Nephron (organoid): ENCODE results near the gene GSN.

ENCODE experiments used
- H3K27ac Mint-ChIP-seq, 3 experiments: 2 replicates each; pipeline ENCODE4 v1.8.0; 2020; ENCODE audit warnings: mixed read lengths in 3 of 3, mild to moderate bottlenecking in 2 of 3, moderate library complexity in 1 of 3
- H3K27me3 Mint-ChIP-seq: 2 replicates; pipeline ENCODE4 v1.8.0; 2021; ENCODE audit warnings: low read depth, mild to moderate bottlenecking, moderate library complexity, mixed read lengths
- H3K36me3 Mint-ChIP-seq: 2 replicates; pipeline ENCODE4 v1.8.0; 2020; ENCODE audit warnings: low read depth, mixed read lengths
- H3K4me1 Mint-ChIP-seq: 2 replicates; pipeline ENCODE4 v1.8.0; 2020; ENCODE audit warnings: mixed read lengths
- H3K4me3 Mint-ChIP-seq, 3 experiments: 2 replicates each; pipeline ENCODE4 v1.8.0; 2020; ENCODE audit warnings: mild to moderate bottlenecking in 3 of 3, mixed read lengths in 3 of 3, moderate library complexity in 2 of 3
- H3K9me3 Mint-ChIP-seq: 2 replicates; pipeline ENCODE4 v1.8.0; 2020; ENCODE audit warnings: mixed read lengths
- CTCF ChIP-seq, 3 experiments: fragments of 200-600 bp; sonication (generic); IDR thresholded peaks; one replicate each; pipeline ENCODE4 v1.5.0; 2021; ENCODE audit warnings: antibody characterized with exemption in 3 of 3; ENCODE audit not compliant: unreplicated experiment in 3 of 3

GSN gene

GRCh38 chr9:121322037-121322736 lies 54.2 kb downstream of the GSN start:
- Mint-ChIP-seq H3K27ac (no peak overlapping the region), H3K9me3 (no peaks in the 10 kb centered on the region), H3K27me3 (peaks cover 3% of the 10 kb centered on the region), H3K4me3 (no peak overlapping the region), H3K36me3 (peaks cover 38% of the 10 kb centered on the region), H3K4me1 (peaks cover 5% of the 10 kb centered on the region)
- no peak for TF ChIP-seq CTCF (IDR thresholded peaks at IDR 0.05; ENCODE audit: unreplicated experiment in 3 of 3)

- Mint-ChIP-seq H3K27me3 (peaks cover 3% of the 10 kb centered on the region), H3K4me3 (no peak overlapping the region), H3K4me1 (no peaks in the 10 kb centered on the region), H3K36me3 (peaks cover 33% of the 10 kb centered on the region), H3K27ac (no peak overlapping the region), H3K9me3 (no peaks in the 10 kb centered on the region)
- TF ChIP-seq CTCF (IDR thresholded peaks at IDR 0.05; ENCODE audit: unreplicated experiment in 3 of 3), result no peak
Observed at GRCh38 chr9:121322737-121323448, 54.9 kb downstream of the GSN start.

- no peaks in the 10 kb centered on the region for H3K9me3 Mint-ChIP-seq
- H3K4me3 Mint-ChIP-seq, result no peak overlapping the region
- H3K36me3 Mint-ChIP-seq, result peaks cover 33% of the 10 kb centered on the region
- H3K4me1 Mint-ChIP-seq, result no peaks in the 10 kb centered on the region
- TF ChIP-seq CTCF (IDR thresholded peaks at IDR 0.05; ENCODE audit: unreplicated experiment in 3 of 3), result no peak
- no peak overlapping the region for H3K27ac Mint-ChIP-seq
- H3K27me3 Mint-ChIP-seq, result peaks cover 3% of the 10 kb centered on the region
Observed at GRCh38 chr9:121323449-121324151, 55.6 kb downstream of the GSN start.

- Mint-ChIP-seq H3K27ac (no peak overlapping the region), H3K4me1 (no peaks in the 10 kb centered on the region)
Observed at GRCh38 chr9:121324316-121324715, 56.4 kb downstream of the GSN start.

GRCh38 chr9:121324755-121325154 lies 56.8 kb downstream of the GSN start:
- Mint-ChIP-seq H3K4me1 (no peaks in the 10 kb centered on the region), H3K27me3 (peaks cover 3% of the 10 kb centered on the region), H3K36me3 (peaks cover 41% of the 10 kb centered on the region), H3K27ac (no peak overlapping the region), H3K4me3 (no peak overlapping the region), H3K9me3 (no peaks in the 10 kb centered on the region)
- no peak for TF ChIP-seq CTCF (IDR thresholded peaks at IDR 0.05; ENCODE audit: unreplicated experiment in 3 of 3)

More at GRCh38 chr9:121324316-121324715, 56.4 kb downstream of the GSN start:
- no peak overlapping the region for H3K4me3 Mint-ChIP-seq
- H3K36me3 Mint-ChIP-seq, result peaks cover 36% of the 10 kb centered on the region
- H3K9me3 Mint-ChIP-seq, result no peaks in the 10 kb centered on the region
- no peak for TF ChIP-seq CTCF (IDR thresholded peaks at IDR 0.05; ENCODE audit: unreplicated experiment in 3 of 3)
- peaks cover 3% of the 10 kb centered on the region for H3K27me3 Mint-ChIP-seq
